SU-DHL-6 (cell line): Measurements from ENCODE around the gene PLIN4.

ENCODE experiments used
- H2AFZ ChIP-seq: fragments of 200-600 bp; sonication (generic); 2 replicates; pipeline ENCODE4 v1.6.1; 2014; ENCODE audit warnings: low read depth, mild to moderate bottlenecking, moderate library complexity, mixed read lengths, antibody characterized with exemption, low read length; ENCODE audit not compliant: severe bottlenecking
- H3F3A ChIP-seq: fragments of 200-600 bp; shearing (Covaris generic); 2 replicates; pipeline ENCODE4 v1.6.0; 2016; ENCODE audit warnings: antibody characterized with exemption, mild to moderate bottlenecking; ENCODE audit not compliant: insufficient read depth
- H3K27ac ChIP-seq: fragments of 200-600 bp; sonication (generic); 2 replicates; pipeline ENCODE4 v1.5.1; 2016; ENCODE audit warnings: low read depth, mild to moderate bottlenecking, low read length, moderate library complexity, mixed read lengths
- H3K27me3 ChIP-seq: fragments of 200-600 bp; sonication (generic), shearing (Covaris generic); 2 replicates; pipeline ENCODE4 v1.6.0; 2014; ENCODE audit warnings: mild to moderate bottlenecking, low read length
- H3K36me3 ChIP-seq: fragments of 200-600 bp; sonication (generic); 2 replicates; pipeline ENCODE4 v1.6.1; 2014; ENCODE audit warnings: mild to moderate bottlenecking, low read length, mixed read lengths
- H3K4me2 ChIP-seq: fragments of 300-600, 200-600 bp; shearing (Covaris generic), sonication (generic); 2 replicates; pipeline ENCODE4 v1.6.0; 2014; ENCODE audit warnings: low read length, low read depth, mild to moderate bottlenecking; ENCODE audit not compliant: poor library complexity, severe bottlenecking
- H3K4me3 ChIP-seq: fragments of 200-600 bp; sonication (generic); 2 replicates; pipeline ENCODE4 v1.5.1; 2014; ENCODE audit warnings: antibody characterized with exemption, low read length, mild to moderate bottlenecking, mixed read lengths; ENCODE audit not compliant: insufficient read depth, poor library complexity, severe bottlenecking
- H3K79me2 ChIP-seq: fragments of 200-600 bp; sonication (generic); 2 replicates; pipeline ENCODE4 v1.6.1; 2014; ENCODE audit warnings: mild to moderate bottlenecking, low read length, moderate library complexity; ENCODE audit not compliant: insufficient read depth
- H3K9ac ChIP-seq: fragments of 200-600 bp; sonication (generic); 2 replicates; pipeline ENCODE4 v1.7.0; 2014; ENCODE audit warnings: mild to moderate bottlenecking, low read length
- H3K9me2 ChIP-seq: fragments of 200-600 bp; sonication (generic); replicated peaks from 2 replicates; pipeline ENCODE4 v1.6.1; 2014; ENCODE audit warnings: low read length; ENCODE audit not compliant: insufficient read depth
- H3K9me3 ChIP-seq: fragments of 200-600 bp; sonication (generic); 2 replicates; pipeline ENCODE4 v1.6.1; 2014; ENCODE audit warnings: low read length, mixed read lengths; ENCODE audit not compliant: insufficient read depth
- H4K20me1 ChIP-seq: fragments of 200-600 bp; sonication (generic); 2 replicates; pipeline ENCODE4 v1.6.1; 2014; ENCODE audit warnings: low read depth, mild to moderate bottlenecking, antibody characterized with exemption, low read length, moderate library complexity, mixed read lengths
- CTCF ChIP-seq: fragments of 200-600 bp; sonication (generic); IDR thresholded peaks from one replicate; pipeline ENCODE4 v1.5.1; 2017; ENCODE audit warnings: antibody characterized with exemption, mild to moderate bottlenecking, low read length, moderate library complexity; ENCODE audit not compliant: insufficient read depth, poor library complexity, severe bottlenecking
- EZH2phosphoT487 ChIP-seq: fragments of 200-600 bp; sonication (generic), shearing (Covaris generic); conservative IDR thresholded peaks from 2 replicates; pipeline ENCODE4 v1.6.1; 2018; ENCODE audit warnings: mild to moderate bottlenecking, antibody characterized with exemption, low read length, moderate library complexity, mixed read lengths

Gene PLIN4

DNA sequence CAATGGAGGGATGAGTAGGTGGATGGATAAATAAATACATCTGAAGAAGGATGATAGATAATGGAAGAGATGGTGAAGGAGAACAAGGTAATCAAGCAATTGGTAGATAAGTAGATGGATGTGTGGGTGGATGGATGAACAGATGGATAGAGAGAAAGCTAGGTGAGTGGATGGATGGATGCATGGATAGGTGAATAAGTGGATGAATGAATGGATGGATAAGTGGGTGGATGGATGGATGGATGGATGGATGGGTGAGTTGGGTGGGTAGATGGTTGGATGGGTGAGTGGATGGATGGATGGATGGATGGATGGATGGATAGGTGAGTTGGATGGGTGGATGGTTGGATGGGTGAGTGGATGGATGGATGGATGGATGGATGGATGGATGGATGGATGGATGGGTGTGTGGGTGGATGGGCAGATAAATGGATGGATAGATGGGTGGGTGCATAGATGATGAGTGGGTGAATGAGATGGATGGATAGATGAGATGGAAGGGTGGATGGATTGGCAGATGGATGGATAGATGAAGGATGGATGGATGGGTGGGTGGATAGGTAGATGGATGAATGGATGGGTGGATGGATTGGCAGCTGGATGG lies 34.9 kb upstream of the PLIN4 start:
- no peaks in the 10 kb centered on the region for H4K20me1 ChIP-seq
- H3K9ac ChIP-seq, result no peak overlapping the region
- H3K27me3 ChIP-seq, result no peaks in the 10 kb centered on the region
- H2AFZ ChIP-seq, result no peak overlapping the region
- no peaks in the 10 kb centered on the region for H3F3A ChIP-seq
- no peaks in the 10 kb centered on the region for H3K36me3 ChIP-seq
- H3K9me3 ChIP-seq, result no peaks in the 10 kb centered on the region
- no peaks in the 10 kb centered on the region for H3K9me2 ChIP-seq
- no peak overlapping the region for H3K27ac ChIP-seq
- H3K4me2 ChIP-seq, result no peak overlapping the region
- H3K4me3 ChIP-seq, result no peak overlapping the region
- no peaks in the 10 kb centered on the region for H3K79me2 ChIP-seq
- TF ChIP-seq EZH2phosphoT487 (no peak), CTCF (no peak)

DNA sequence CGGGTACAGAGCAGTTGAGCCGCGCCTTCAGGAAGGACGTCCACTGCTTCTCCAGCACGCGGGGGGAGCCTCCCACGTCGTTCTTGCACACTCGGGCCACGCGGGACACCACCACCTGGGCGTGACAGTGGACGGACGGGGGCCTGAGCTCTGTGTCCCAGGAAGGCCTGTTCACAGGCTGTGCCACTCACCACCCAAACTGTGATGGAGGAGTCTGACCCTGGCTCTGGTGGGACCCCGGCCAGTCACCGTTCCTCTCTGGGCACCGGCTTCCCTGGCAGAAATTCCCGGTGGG lies 34.2 kb upstream of the PLIN4 start:
- Histone ChIP-seq H3K36me3 (no peaks in the 10 kb centered on the region), H3K9me2 (no peaks in the 10 kb centered on the region), H3K4me3 (no peak overlapping the region), H3K9me3 (no peaks in the 10 kb centered on the region), H2AFZ (no peak overlapping the region), H3K27ac (no peak overlapping the region), H3K4me2 (no peak overlapping the region), H4K20me1 (no peaks in the 10 kb centered on the region), H3F3A (no peaks in the 10 kb centered on the region), H3K9ac (no peak overlapping the region), H3K79me2 (no peaks in the 10 kb centered on the region), H3K27me3 (no peaks in the 10 kb centered on the region)
- TF ChIP-seq CTCF (no peak), EZH2phosphoT487 (no peak)

GRCh38 chr19:4550479-4551050 lies 32.3 kb upstream of the PLIN4 start:
- Histone ChIP-seq H3K9me3 (no peaks in the 10 kb centered on the region), H3K4me3 (no peak overlapping the region), H4K20me1 (no peaks in the 10 kb centered on the region), H3K9ac (no peak overlapping the region), H3K27me3 (no peaks in the 10 kb centered on the region), H3K36me3 (no peaks in the 10 kb centered on the region), H3K27ac (no peak overlapping the region), H3K79me2 (no peaks in the 10 kb centered on the region), H3F3A (no peaks in the 10 kb centered on the region), H3K4me2 (no peak overlapping the region), H2AFZ (no peak overlapping the region), H3K9me2 (no peaks in the 10 kb centered on the region)
- no peak for TF ChIP-seq EZH2phosphoT487
- TF ChIP-seq CTCF, result no peak
